GM12878 (cell line): ENCODE data around the gene NSUN2. TPM values are rescaled to one million over a fixed set of nuclear protein-coding genes. Genes with fewer than 3 reads are reported as not detected.

Experiments
- ATAC-seq: fragments of 200-7000 bp; cut with Tn5 transposase; 3 replicates; pipeline ENCODE4 v1.9.1; 2020; ENCODE audit warnings: mild to moderate bottlenecking, moderate library complexity
- BruUV-seq: library from RNA; stranded (reverse); fragments of 400-500 nt; replicated peaks from 2 replicates; lab custom pipeline; 2021; lab: Mats Ljungman, UMichigan
- CTCF ChIA-PET: fragments of 300-600 bp; sonication (Branson Sonifier 250); formaldehyde crosslinking; extraction: SDS; loops from one replicate; lab custom pipeline; 2021; ENCODE audit warnings: inconsistent platforms; lab: Yijun Ruan, JAX
- POLR2A ChIA-PET: fragments of 350-600 bp; formaldehyde crosslinking; extraction: SDS; loops from one replicate; lab custom pipeline; 2021; ENCODE audit warnings: inconsistent platforms; lab: Charles Lee
- RAD21 ChIA-PET: fragments of 300-600 bp; sonication (Branson Sonifier 250); formaldehyde crosslinking; loops from one replicate; lab custom pipeline; 2023; ENCODE audit warnings: antibody characterized with exemption; ENCODE audit not compliant: unreplicated experiment; lab: Charles Lee
- SMC1A ChIA-PET: fragments of 300-600 bp; sonication (Branson Sonifier 250); formaldehyde crosslinking; loops from one replicate; lab custom pipeline; 2023; ENCODE audit not compliant: unreplicated experiment, uncharacterized antibody; lab: Charles Lee
- DNase-seq: peaks from one replicate; pipeline ENCODE4 v3.0.0-alpha.2; 2011; ENCODE audit warnings: low read depth, low spot score
- FAIRE-seq: peaks from 3 replicates; lab custom pipeline; 2011; peaks lifted over from hg19 to GRCh38; lab: Jason Lieb, UNC
- H2AFZ ChIP-seq: 2 replicates; pipeline ENCODE4 v1.6.0; 2011; ENCODE audit warnings: low read depth, low read length, control low read depth; ENCODE audit not compliant: control insufficient read depth
- H3K27ac ChIP-seq: 2 replicates; pipeline ENCODE4 v1.5.1; 2011; ENCODE audit warnings: control low read depth; ENCODE audit not compliant: control insufficient read depth, insufficient read depth
- H3K27me3 ChIP-seq, 2 experiments: replicated peaks in 1 of 2; 2 replicates each; pipeline versions ENCODE4 v1.6.0 to v1.6.1; 2011; ENCODE audit warnings: low read length in 1 of 2; ENCODE audit not compliant: control insufficient read depth in 2 of 2, insufficient read depth in 2 of 2
- H3K36me3 ChIP-seq, 2 experiments: 2 replicates each; pipeline ENCODE4 v1.5.1; 2011; ENCODE audit warnings: low read length in 1 of 2; ENCODE audit not compliant: control insufficient read depth in 2 of 2, insufficient read depth in 2 of 2
- H3K4me1 ChIP-seq: 2 replicates; pipeline ENCODE4 v1.6.1; 2011; ENCODE audit warnings: mild to moderate bottlenecking, low read length, moderate library complexity, mixed read lengths; ENCODE audit not compliant: control insufficient read depth, insufficient read depth
- H3K4me2 ChIP-seq: 2 replicates; pipeline ENCODE4 v1.6.0; 2011; ENCODE audit warnings: control low read depth; ENCODE audit not compliant: control insufficient read depth, insufficient read depth
- H3K4me3 ChIP-seq: fragments of 200-600 bp; sonication (generic); 2 replicates; pipeline ENCODE4 v1.5.1; 2016
- H3K79me2 ChIP-seq: 2 replicates; pipeline ENCODE4 v1.6.0; 2011; ENCODE audit warnings: low read length; ENCODE audit not compliant: control insufficient read depth, insufficient read depth
- H3K9ac ChIP-seq: 2 replicates; pipeline ENCODE4 v1.8.0; 2011; ENCODE audit warnings: low read length, control low read depth, mixed read lengths; ENCODE audit not compliant: control insufficient read depth, insufficient read depth
- H3K9me3 ChIP-seq: replicated peaks from 3 replicates; pipeline ENCODE4 v1.5.1; 2011; ENCODE audit warnings: mild to moderate bottlenecking, low read length; ENCODE audit not compliant: control insufficient read depth, insufficient read depth
- H4K20me1 ChIP-seq: 2 replicates; pipeline ENCODE4 v1.6.0; 2011; ENCODE audit not compliant: control insufficient read depth, insufficient read depth
- E2F4 ChIP-seq: IDR thresholded peaks from 2 replicates; pipeline ENCODE4 v1.6.1; 2012; ENCODE audit warnings: low read depth, low read length, improper control_type of control experiment
- EGR1 ChIP-seq, 2 experiments: IDR thresholded peaks; 1 replicate in 1 of 2; 2 replicates in 1 of 2; pipeline ENCODE4 v1.6.1; 2011 to 2012; ENCODE audit warnings: low read depth in 2 of 2, low read length in 2 of 2, borderline replicate concordance in 1 of 2, mild to moderate bottlenecking in 1 of 2, moderate library complexity in 1 of 2
- GATAD2B ChIP-seq: fragments of 450-650 bp; conservative IDR thresholded peaks from 2 replicates; pipeline ENCODE4 v1.6.1; 2017; ENCODE audit warnings: low read depth, mild to moderate bottlenecking, moderate library complexity
- IKZF1 ChIP-seq: fragments of 450-650 bp; conservative IDR thresholded peaks from 2 replicates; pipeline ENCODE4 v1.6.1; 2017; ENCODE audit warnings: antibody characterized with exemption, mild to moderate bottlenecking
- IRF4 ChIP-seq: IDR thresholded peaks from 2 replicates; pipeline ENCODE4 v1.6.1; 2011; ENCODE audit warnings: low read depth, low read length
- JUNB ChIP-seq: IDR thresholded peaks from 2 replicates; pipeline ENCODE4 v1.6.1; 2016; ENCODE audit warnings: antibody characterized with exemption, mild to moderate bottlenecking
- MLLT1 ChIP-seq: fragments of 450-650 bp; IDR thresholded peaks from 2 replicates; pipeline ENCODE4 v1.6.1; 2016; ENCODE audit warnings: mild to moderate bottlenecking
- MYC ChIP-seq: IDR thresholded peaks from 2 replicates; pipeline ENCODE4 v1.6.1; 2011; ENCODE audit warnings: mild to moderate bottlenecking, low read length, moderate library complexity, inconsistent platforms; ENCODE audit not compliant: insufficient read depth, insufficient replicate concordance, insufficient read length, severe bottlenecking
- NR2C2 ChIP-seq: IDR thresholded peaks from 2 replicates; pipeline ENCODE4 v1.6.1; 2011; ENCODE audit warnings: borderline replicate concordance, low read depth; ENCODE audit not compliant: control insufficient read depth, insufficient read length
- SKIL ChIP-seq: fragments of 450-650 bp; IDR thresholded peaks from 2 replicates; pipeline ENCODE4 v1.6.1; 2017; ENCODE audit warnings: mild to moderate bottlenecking, low read depth, inconsistent platforms; ENCODE audit not compliant: poor library complexity, severe bottlenecking
- ZNF592 ChIP-seq: fragments of 450-650 bp; IDR thresholded peaks from 2 replicates; pipeline ENCODE4 v1.6.1; 2017; ENCODE audit warnings: mild to moderate bottlenecking, moderate library complexity
- WGBS: methylation state at CpG from one replicate; pipeline ENCODE4 v1.1.6; 2016; ENCODE audit warnings: low lambda C conversion rate; ENCODE audit not compliant: insufficient replicate concordance, insufficient coverage; ENCODE audit errors: missing lambda C conversion rate; 5-methylcytosine and 5-hydroxymethylcytosine counted together
- in situ Hi-C: fragments of 300-500 bp; cut with MboI; formaldehyde crosslinking; loops from 9 replicates; pipeline ENCODE4 v1.14.3; 2018; ENCODE audit warnings: mixed read lengths
- intact Hi-C: fragments of 100-400 bp; cut with micrococcal nuclease; formaldehyde crosslinking; loops from one replicate; pipeline ENCODE4 v1.14.2; 2022; ENCODE audit not compliant: unreplicated experiment
- polyA plus RNA-seq, 11 experiments: library from polyadenylated mRNA; depleted of rRNA in 4 of 11; unstranded in 6 of 11; stranded (reverse) in 5 of 11; fragments of >200 nt; fragmentation: Nextera tagmentation in 4 of 11; fragmentation: Illumina TruSeq in 1 of 11; extraction: Ambion mirVana in 4 of 11; extraction: Trizol in 1 of 11; gene quantifications; 1 replicate in 1 of 11; 2 replicates in 10 of 11; pipeline versions ENCODE4 v1.2.1 to v1.2.3, GENCODE V29; 2011 to 2016; ENCODE audit warnings: inconsistent platforms in 2 of 11, missing spikeins in 2 of 11, low read depth in 1 of 11
- total RNA-seq, 4 experiments: library from RNA; depleted of rRNA in 3 of 4; stranded (reverse); fragments of >200 nt in 3 of 4; fragmentation: Illumina TruSeq in 1 of 4; extraction: Trizol in 1 of 4; gene quantifications; 2 replicates each; pipeline versions ENCODE4 v1.2.1 to v1.2.3, GENCODE V29; 2013 to 2021

Gene NSUN2
- total and polyA plus RNA-seq, 10 of the 15 experiments (the other 5 are each of a cell fraction or from before 2014, with no cell fraction given): 8.0 to 112 (median 91.1) TPM

GRCh38 chr5:6649681-6650080 is 16.8 kb upstream of the NSUN2 start (continued):
- TF ChIP-seq E2F4 (no peak), MLLT1 (no peak), MYC (no peak), IKZF1 (no peak), SKIL (no peak)

GRCh38 chr5:6649186-6649585 is 16.3 kb upstream of the NSUN2 start:
- peaks cover 0 to 6% of the 10 kb centered on the region in 2 experiments; a peak in 1 of 4 replicates for H3K36me3 ChIP-seq
- no peak overlapping the region for H3K27ac ChIP-seq
- FAIRE-seq: no peak
- no peak for ATAC-seq
- H3K9me3 ChIP-seq: no peaks in the 10 kb centered on the region; the same call in 2 of the 3 replicates
- H3K4me1 ChIP-seq: peaks cover 3% of the 10 kb centered on the region; the same call in 1 of the 2 replicates
- H3K27me3 ChIP-seq: no peaks in the 10 kb centered on the region
- in situ Hi-C loops (no loop called here), intact Hi-C loops (no loop called here)
- POLR2A ChIA-PET: no interaction called here
- SMC1A ChIA-PET: interaction anchor here (1.0 kb wide), 1 partner anchor 13 kb away, joined by 3 read pairs; no protein-coding TSS in a partner anchor
- no peak for DNase-seq
- BruUV-seq: no TSS peak
- no peaks in the 10 kb centered on the region for H4K20me1 ChIP-seq
- WGBS: 92% methylated on average over 10 of the region's 10 CpGs
- H3K79me2 ChIP-seq: no peaks in the 10 kb centered on the region
- no peak overlapping the region for H2AFZ ChIP-seq
- CTCF ChIA-PET: no interaction called here
- H3K4me3 ChIP-seq: no peak overlapping the region
- H3K9ac ChIP-seq: no peak overlapping the region
- H3K4me2 ChIP-seq: no peak overlapping the region
- RAD21 ChIA-PET: no interaction called here
- TF ChIP-seq JUNB (no peak), EGR1 (IDR thresholded peaks at IDR 0.05; ENCODE audit: borderline replicate concordance in 1 of 2, low read depth in 2 of 2, low read length in 2 of 2) (no peak), IRF4 (no peak), GATAD2B (no peak), ZNF592 (no peak), NR2C2 (no peak)
